GM23338 (cell line): Measurements from ENCODE around the gene LARGE1. TPM values are rescaled to one million over a fixed set of nuclear protein-coding genes. Genes with fewer than 3 reads are reported as not detected.

Experiments
- ATAC-seq: fragments of 200-7000 bp; cut with Tn5 transposase; 3 replicates; pipeline ENCODE4 v1.9.1; 2020
- DNase-seq: peaks from one replicate; pipeline ENCODE4 v3.0.0-alpha.2; 2015; ENCODE audit warnings: low spot score
- H2AFZ ChIP-seq: fragments of 200-600 bp; sonication (generic); 2 replicates; pipeline ENCODE4 v1.8.0; 2016; ENCODE audit warnings: antibody characterized with exemption, mild to moderate bottlenecking, moderate library complexity
- H3F3A ChIP-seq: fragments of 200-600 bp; sonication (generic); replicated peaks from 2 replicates; pipeline ENCODE4 v1.8.0; 2017; ENCODE audit warnings: antibody characterized with exemption, mixed run types, low read depth
- H3K27ac ChIP-seq: fragments of 200-600 bp; sonication (generic); 2 replicates; pipeline ENCODE4 v1.6.1; 2016; ENCODE audit warnings: low read depth
- H3K27me3 ChIP-seq: fragments of 200-600 bp; sonication (generic); 2 replicates; pipeline ENCODE4 v1.8.0; 2016; ENCODE audit warnings: mild to moderate bottlenecking, mixed run types, moderate library complexity; ENCODE audit not compliant: insufficient read depth
- H3K36me3 ChIP-seq: fragments of 200-600 bp; sonication (generic); 2 replicates; pipeline ENCODE4 v1.8.0; 2016; ENCODE audit warnings: mild to moderate bottlenecking; ENCODE audit not compliant: insufficient read depth
- H3K4me1 ChIP-seq: fragments of 200-600 bp; sonication (generic); 2 replicates; pipeline ENCODE4 v1.8.0; 2016; ENCODE audit warnings: mild to moderate bottlenecking, moderate library complexity; ENCODE audit not compliant: insufficient read depth
- H3K4me2 ChIP-seq: fragments of 200-600 bp; sonication (generic); 2 replicates; pipeline ENCODE4 v1.7.1; 2017; ENCODE audit warnings: mixed run types
- H3K4me3 ChIP-seq: fragments of 200-600 bp; sonication (generic); 2 replicates; pipeline ENCODE4 v1.6.1; 2016; ENCODE audit warnings: mixed run types
- H3K79me2 ChIP-seq: fragments of 200-600 bp; sonication (generic); replicated peaks from 2 replicates; pipeline ENCODE4 v1.8.0; 2017; ENCODE audit warnings: mild to moderate bottlenecking; ENCODE audit not compliant: insufficient read depth
- H3K9me2 ChIP-seq: fragments of 200-600 bp; sonication (generic); 2 replicates; pipeline ENCODE4 v1.8.0; 2017; ENCODE audit not compliant: insufficient read depth
- H4K20me1 ChIP-seq: fragments of 200-600 bp; sonication (generic); replicated peaks from 2 replicates; pipeline ENCODE4 v1.8.0; 2017; ENCODE audit warnings: mild to moderate bottlenecking; ENCODE audit not compliant: insufficient read depth
- H3K27ac Mint-ChIP-seq: 2 replicates; pipeline ENCODE4 v1.8.0; 2020; ENCODE audit warnings: inconsistent platforms, mild to moderate bottlenecking, moderate library complexity, mixed read lengths
- H3K27me3 Mint-ChIP-seq: 3 replicates; pipeline ENCODE4 v1.8.0; 2022; ENCODE audit warnings: low read depth, mild to moderate bottlenecking, moderate library complexity, mixed read lengths, inconsistent platforms; ENCODE audit not compliant: insufficient read depth, poor library complexity
- H3K36me3 Mint-ChIP-seq: 3 replicates; pipeline ENCODE4 v1.8.0; 2021; ENCODE audit warnings: low read depth, mild to moderate bottlenecking, inconsistent platforms, moderate library complexity, mixed read lengths
- H3K4me1 Mint-ChIP-seq: 3 replicates; pipeline ENCODE4 v1.8.0; 2020; ENCODE audit warnings: mild to moderate bottlenecking, inconsistent platforms, mixed read lengths
- H3K4me3 Mint-ChIP-seq: 3 replicates; pipeline ENCODE4 v1.8.0; 2021; ENCODE audit warnings: moderate library complexity, mild to moderate bottlenecking, inconsistent platforms, mixed read lengths
- H3K9me3 Mint-ChIP-seq: 3 replicates; pipeline ENCODE4 v1.8.0; 2020; ENCODE audit warnings: moderate library complexity, mild to moderate bottlenecking, inconsistent platforms, mixed read lengths
- CREB1 ChIP-seq: fragments of 250-450 bp; sonication (Bioruptor Pico); IDR thresholded peaks from 2 replicates; pipeline ENCODE4 v1.5.0; 2020; ENCODE audit warnings: low read depth, mild to moderate bottlenecking, moderate library complexity
- EZH2 ChIP-seq: fragments of 200-600 bp; sonication (generic); IDR thresholded peaks from one replicate; pipeline ENCODE4 v1.8.0; 2017; ENCODE audit warnings: antibody characterized with exemption, mild to moderate bottlenecking, low read depth; ENCODE audit not compliant: unreplicated experiment
- EZH2phosphoT487 ChIP-seq: fragments of 200-600 bp; sonication (generic); IDR thresholded peaks from one replicate; pipeline ENCODE4 v1.8.1; 2018; ENCODE audit warnings: antibody characterized with exemption; ENCODE audit not compliant: unreplicated experiment
- JUNB ChIP-seq: IDR thresholded peaks from one replicate; pipeline ENCODE4 v1.6.1; 2016; ENCODE audit warnings: antibody characterized with exemption; ENCODE audit not compliant: unreplicated experiment
- NANOG ChIP-seq: IDR thresholded peaks from 2 replicates; pipeline ENCODE4 v1.6.1; 2016; ENCODE audit warnings: antibody characterized with exemption, borderline replicate concordance
- POLR2AphosphoS5 ChIP-seq: IDR thresholded peaks from 2 replicates; pipeline ENCODE4 v1.6.1; 2016; ENCODE audit warnings: antibody characterized with exemption, low read depth
- STAT1 ChIP-seq: IDR thresholded peaks from one replicate; pipeline ENCODE4 v1.6.1; 2016; ENCODE audit warnings: antibody characterized with exemption; ENCODE audit not compliant: unreplicated experiment
- ZNF114 ChIP-seq: fragments of 250-450 bp; sonication (Bioruptor Pico); IDR thresholded peaks from 2 replicates; pipeline ENCODE4 v1.5.0; 2020; ENCODE audit warnings: mild to moderate bottlenecking, moderate library complexity
- ZNF331 ChIP-seq: fragments of 250-450 bp; sonication (Bioruptor Pico); IDR thresholded peaks from 2 replicates; pipeline ENCODE4 v1.5.0; 2020; ENCODE audit warnings: low read depth, mild to moderate bottlenecking, moderate library complexity
- polyA plus RNA-seq: library from polyadenylated mRNA; unstranded; fragments of >200 nt; fragmentation: Nextera tagmentation; extraction: Ambion mirVana; gene quantifications from 2 replicates; pipeline ENCODE4 v1.2.1, GENCODE V29; 2016
- total RNA-seq: library from RNA; depleted of rRNA; stranded (reverse); fragments of >200 nt; shearing (Covaris generic); gene quantifications from 2 replicates; pipeline ENCODE4 v1.2.3, GENCODE V29; 2014
- TF ChIP-seq, protein P1 (sequence below): IDR thresholded peaks from 2 replicates; pipeline ENCODE4 v1.6.1; 2016; ENCODE audit warnings: antibody characterized with exemption
- TF ChIP-seq, protein P2 (sequence below): IDR thresholded peaks from one replicate; pipeline ENCODE4 v1.6.1; 2018; ENCODE audit warnings: antibody characterized with exemption; ENCODE audit not compliant: unreplicated experiment
- TF ChIP-seq, protein P3 (sequence below), 2 experiments: fragments of 200-600 bp in 1 of 2; sonication (generic) in 1 of 2; conservative IDR thresholded peaks; 2 replicates each; pipeline versions ENCODE4 v1.5.1 to v1.6.1; 2016 to 2017; ENCODE audit warnings: antibody characterized with exemption in 2 of 2, low read depth in 2 of 2, mild to moderate bottlenecking in 2 of 2, moderate library complexity in 1 of 2

LARGE1 gene
- total and polyA plus RNA-seq, 2 experiments from 2014 or later, result 12.8 to 75.6 TPM

DNA sequence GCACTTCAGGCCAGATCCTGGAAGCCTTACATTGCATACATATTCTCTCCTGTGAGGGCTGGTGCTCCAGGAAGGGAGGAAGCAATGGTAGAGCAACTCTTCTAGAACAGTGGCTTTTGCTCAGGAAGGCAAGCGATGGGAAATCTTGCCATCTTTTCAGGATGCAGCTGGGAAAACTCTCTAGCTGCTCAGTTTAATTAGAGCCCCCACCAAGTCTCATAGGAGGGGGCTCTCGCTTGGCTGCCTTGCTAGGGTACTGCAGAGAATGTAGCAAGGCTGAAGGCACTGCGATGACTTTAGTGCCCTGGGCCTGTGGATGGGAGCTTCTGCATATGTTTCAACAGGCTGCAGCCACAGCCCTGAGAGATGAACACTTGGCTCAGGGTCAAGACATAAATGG is 504.9 kb downstream of the LARGE1 start:
- H3K36me3 Mint-ChIP-seq, result peaks cover 18% of the 10 kb centered on the region
- TF ChIP-seq ZNF114 (no peak), STAT1 (no peak), ZNF331 (CRISPR knock-in tag) (no peak)
- TF ChIP-seq, protein P1, sequence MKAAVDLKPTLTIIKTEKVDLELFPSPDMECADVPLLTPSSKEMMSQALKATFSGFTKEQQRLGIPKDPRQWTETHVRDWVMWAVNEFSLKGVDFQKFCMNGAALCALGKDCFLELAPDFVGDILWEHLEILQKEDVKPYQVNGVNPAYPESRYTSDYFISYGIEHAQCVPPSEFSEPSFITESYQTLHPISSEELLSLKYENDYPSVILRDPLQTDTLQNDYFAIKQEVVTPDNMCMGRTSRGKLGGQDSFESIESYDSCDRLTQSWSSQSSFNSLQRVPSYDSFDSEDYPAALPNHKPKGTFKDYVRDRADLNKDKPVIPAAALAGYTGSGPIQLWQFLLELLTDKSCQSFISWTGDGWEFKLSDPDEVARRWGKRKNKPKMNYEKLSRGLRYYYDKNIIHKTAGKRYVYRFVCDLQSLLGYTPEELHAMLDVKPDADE, result no peak
- TF ChIP-seq, protein P2, sequence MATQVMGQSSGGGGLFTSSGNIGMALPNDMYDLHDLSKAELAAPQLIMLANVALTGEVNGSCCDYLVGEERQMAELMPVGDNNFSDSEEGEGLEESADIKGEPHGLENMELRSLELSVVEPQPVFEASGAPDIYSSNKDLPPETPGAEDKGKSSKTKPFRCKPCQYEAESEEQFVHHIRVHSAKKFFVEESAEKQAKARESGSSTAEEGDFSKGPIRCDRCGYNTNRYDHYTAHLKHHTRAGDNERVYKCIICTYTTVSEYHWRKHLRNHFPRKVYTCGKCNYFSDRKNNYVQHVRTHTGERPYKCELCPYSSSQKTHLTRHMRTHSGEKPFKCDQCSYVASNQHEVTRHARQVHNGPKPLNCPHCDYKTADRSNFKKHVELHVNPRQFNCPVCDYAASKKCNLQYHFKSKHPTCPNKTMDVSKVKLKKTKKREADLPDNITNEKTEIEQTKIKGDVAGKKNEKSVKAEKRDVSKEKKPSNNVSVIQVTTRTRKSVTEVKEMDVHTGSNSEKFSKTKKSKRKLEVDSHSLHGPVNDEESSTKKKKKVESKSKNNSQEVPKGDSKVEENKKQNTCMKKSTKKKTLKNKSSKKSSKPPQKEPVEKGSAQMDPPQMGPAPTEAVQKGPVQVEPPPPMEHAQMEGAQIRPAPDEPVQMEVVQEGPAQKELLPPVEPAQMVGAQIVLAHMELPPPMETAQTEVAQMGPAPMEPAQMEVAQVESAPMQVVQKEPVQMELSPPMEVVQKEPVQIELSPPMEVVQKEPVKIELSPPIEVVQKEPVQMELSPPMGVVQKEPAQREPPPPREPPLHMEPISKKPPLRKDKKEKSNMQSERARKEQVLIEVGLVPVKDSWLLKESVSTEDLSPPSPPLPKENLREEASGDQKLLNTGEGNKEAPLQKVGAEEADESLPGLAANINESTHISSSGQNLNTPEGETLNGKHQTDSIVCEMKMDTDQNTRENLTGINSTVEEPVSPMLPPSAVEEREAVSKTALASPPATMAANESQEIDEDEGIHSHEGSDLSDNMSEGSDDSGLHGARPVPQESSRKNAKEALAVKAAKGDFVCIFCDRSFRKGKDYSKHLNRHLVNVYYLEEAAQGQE, result no peak
- Histone ChIP-seq H3K4me2 (no peak overlapping the region), H3K4me3 (no peak overlapping the region), H4K20me1 (no peaks in the 10 kb centered on the region; the same call in 1 of the 2 replicates), H3F3A (no peaks in the 10 kb centered on the region), H3K9me2 (no peaks in the 10 kb centered on the region), H3K27ac (no peak overlapping the region), H3K36me3 (no peaks in the 10 kb centered on the region), H2AFZ (no peak overlapping the region), H3K79me2 (no peaks in the 10 kb centered on the region), H3K27me3 (no peaks in the 10 kb centered on the region), H3K4me1 (no peaks in the 10 kb centered on the region)
- peaks cover 7% of the 10 kb centered on the region for H3K27me3 Mint-ChIP-seq
- H3K4me3 Mint-ChIP-seq, result no peak overlapping the region
- no peak for DNase-seq
- H3K27ac Mint-ChIP-seq, result no peak overlapping the region
- no peaks in the 10 kb centered on the region for H3K9me3 Mint-ChIP-seq
- ATAC-seq, result no peak
- no peaks in the 10 kb centered on the region for H3K4me1 Mint-ChIP-seq

DNA sequence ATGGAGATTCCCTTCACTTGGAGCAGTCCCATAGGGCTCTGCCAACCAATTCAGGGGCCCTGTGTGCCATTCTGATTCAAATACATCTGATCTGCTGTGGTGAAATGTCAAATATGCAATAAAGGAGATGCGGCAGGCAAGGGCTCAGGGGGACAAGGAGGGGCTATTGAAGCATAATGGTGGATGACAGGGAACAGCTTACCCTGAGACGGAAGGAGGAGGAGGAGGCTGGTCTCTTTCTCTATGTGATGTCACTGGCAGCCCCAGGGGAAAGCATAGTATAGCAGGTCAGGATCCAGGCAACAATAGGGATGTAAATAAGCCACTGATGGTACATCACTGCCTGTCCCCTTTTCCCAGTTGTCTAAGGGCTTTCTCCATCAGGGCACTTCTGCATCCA is 511.2 kb downstream of the LARGE1 start:
- no peak overlapping the region; the same call in 1 of the 2 replicates for H3K27ac Mint-ChIP-seq
- Histone ChIP-seq H3K4me2 (no peak overlapping the region), H3F3A (no peaks in the 10 kb centered on the region), H3K4me3 (no peak overlapping the region), H3K27ac (no peak overlapping the region), H3K9me2 (no peaks in the 10 kb centered on the region), H3K27me3 (no peaks in the 10 kb centered on the region), H2AFZ (no peak overlapping the region), H3K36me3 (no peaks in the 10 kb centered on the region), H4K20me1 (no peaks in the 10 kb centered on the region; the same call in none of the 2 replicates), H3K79me2 (no peaks in the 10 kb centered on the region), H3K4me1 (peaks cover 5% of the 10 kb centered on the region; the same call in 1 of the 2 replicates)
- DNase-seq (peak; percentile 25), ATAC-seq (peak; percentile 85)
- no peaks in the 10 kb centered on the region for H3K9me3 Mint-ChIP-seq
- 0 out of 3 replicates have a peak, but pooled peaks cover 2% of the 10 kb centered on the region for H3K36me3 Mint-ChIP-seq
- H3K4me3 Mint-ChIP-seq, result no peak overlapping the region
- H3K4me1 Mint-ChIP-seq, result peaks cover 14% of the 10 kb centered on the region; the same call in 2 of the 3 replicates
- H3K27me3 Mint-ChIP-seq, result peaks cover 3% of the 10 kb centered on the region
- no peak for TF ChIP-seq ZNF114
- TF ChIP-seq, protein P1, result no peak
- TF ChIP-seq POLR2AphosphoS5, result no peak
- no peak for TF ChIP-seq NANOG
- TF ChIP-seq CREB1 (CRISPR knock-in tag), result no peak
- TF ChIP-seq, protein P3, sequence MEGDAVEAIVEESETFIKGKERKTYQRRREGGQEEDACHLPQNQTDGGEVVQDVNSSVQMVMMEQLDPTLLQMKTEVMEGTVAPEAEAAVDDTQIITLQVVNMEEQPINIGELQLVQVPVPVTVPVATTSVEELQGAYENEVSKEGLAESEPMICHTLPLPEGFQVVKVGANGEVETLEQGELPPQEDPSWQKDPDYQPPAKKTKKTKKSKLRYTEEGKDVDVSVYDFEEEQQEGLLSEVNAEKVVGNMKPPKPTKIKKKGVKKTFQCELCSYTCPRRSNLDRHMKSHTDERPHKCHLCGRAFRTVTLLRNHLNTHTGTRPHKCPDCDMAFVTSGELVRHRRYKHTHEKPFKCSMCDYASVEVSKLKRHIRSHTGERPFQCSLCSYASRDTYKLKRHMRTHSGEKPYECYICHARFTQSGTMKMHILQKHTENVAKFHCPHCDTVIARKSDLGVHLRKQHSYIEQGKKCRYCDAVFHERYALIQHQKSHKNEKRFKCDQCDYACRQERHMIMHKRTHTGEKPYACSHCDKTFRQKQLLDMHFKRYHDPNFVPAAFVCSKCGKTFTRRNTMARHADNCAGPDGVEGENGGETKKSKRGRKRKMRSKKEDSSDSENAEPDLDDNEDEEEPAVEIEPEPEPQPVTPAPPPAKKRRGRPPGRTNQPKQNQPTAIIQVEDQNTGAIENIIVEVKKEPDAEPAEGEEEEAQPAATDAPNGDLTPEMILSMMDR (conservative IDR thresholded peaks at IDR 0.05; ENCODE audit: low read depth in 2 of 2), result no peak
- no peak for TF ChIP-seq ZNF331 (CRISPR knock-in tag)
- no peak for TF ChIP-seq STAT1
- TF ChIP-seq EZH2, result no peak
- no peak for TF ChIP-seq JUNB
- no peak for TF ChIP-seq EZH2phosphoT487
- TF ChIP-seq, protein P2, result no peak
